ENCODE data around the gene TM9SF2. TPM values are rescaled to one million over a fixed set of nuclear protein-coding genes. Genes with fewer than 3 reads are reported as not detected.

TM9SF2 gene
- total RNA-seq, 2 donors from 2014 or later, result 49.8 to 63.6 TPM

DNA sequence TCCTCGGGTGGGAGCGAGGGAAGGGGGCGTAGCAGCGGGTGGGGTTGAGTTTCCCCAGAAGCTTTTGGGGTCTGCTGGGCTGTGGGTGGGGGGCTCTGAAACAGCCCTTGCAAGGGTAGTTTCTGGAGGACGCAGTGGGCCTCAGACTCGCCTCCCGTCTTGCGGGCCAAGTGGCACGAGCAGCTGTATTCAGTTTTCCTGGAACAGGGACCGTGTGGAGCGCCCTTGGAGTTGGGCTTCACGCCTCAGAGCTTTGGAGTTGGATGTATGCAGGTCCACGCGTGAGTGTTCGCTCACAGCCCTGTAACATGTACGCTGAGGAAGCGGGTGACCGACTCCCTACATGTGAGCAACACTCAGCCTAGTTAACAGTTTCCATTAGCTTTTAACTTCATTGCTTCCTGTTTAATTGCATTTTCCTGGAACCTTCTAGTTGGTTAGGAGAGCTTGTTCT lies 603 bp downstream of the TM9SF2 start:
- peak overlapping the region; percentile 79 to 98 (median 88) for H3K27ac ChIP-seq
- WGBS, 2 donors, result 0 to 2% methylated on average over 9 to 18 of the region's 18 CpGs
- no peaks in the 10 kb centered on the region for H3K27me3 ChIP-seq
- DNase-seq (peak; percentile 28 to 45 (median 33)), ATAC-seq (no peak)
- H3K9me3 ChIP-seq, result no peaks in the 10 kb centered on the region
- peak overlapping the region; percentile 64 to 84 for H3K4me3 ChIP-seq
- no peaks in the 10 kb centered on the region for H3K36me3 ChIP-seq (replicated peaks in 1 of 2; ENCODE audit: insufficient read depth in 1 of 2, low read depth in 2 of 2)
- peaks cover 66% of the 10 kb centered on the region for H3K4me1 ChIP-seq
- intact Hi-C loops (cut with DNase I), result no loop called here
- TF ChIP-seq, protein P1, sequence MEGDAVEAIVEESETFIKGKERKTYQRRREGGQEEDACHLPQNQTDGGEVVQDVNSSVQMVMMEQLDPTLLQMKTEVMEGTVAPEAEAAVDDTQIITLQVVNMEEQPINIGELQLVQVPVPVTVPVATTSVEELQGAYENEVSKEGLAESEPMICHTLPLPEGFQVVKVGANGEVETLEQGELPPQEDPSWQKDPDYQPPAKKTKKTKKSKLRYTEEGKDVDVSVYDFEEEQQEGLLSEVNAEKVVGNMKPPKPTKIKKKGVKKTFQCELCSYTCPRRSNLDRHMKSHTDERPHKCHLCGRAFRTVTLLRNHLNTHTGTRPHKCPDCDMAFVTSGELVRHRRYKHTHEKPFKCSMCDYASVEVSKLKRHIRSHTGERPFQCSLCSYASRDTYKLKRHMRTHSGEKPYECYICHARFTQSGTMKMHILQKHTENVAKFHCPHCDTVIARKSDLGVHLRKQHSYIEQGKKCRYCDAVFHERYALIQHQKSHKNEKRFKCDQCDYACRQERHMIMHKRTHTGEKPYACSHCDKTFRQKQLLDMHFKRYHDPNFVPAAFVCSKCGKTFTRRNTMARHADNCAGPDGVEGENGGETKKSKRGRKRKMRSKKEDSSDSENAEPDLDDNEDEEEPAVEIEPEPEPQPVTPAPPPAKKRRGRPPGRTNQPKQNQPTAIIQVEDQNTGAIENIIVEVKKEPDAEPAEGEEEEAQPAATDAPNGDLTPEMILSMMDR (IDR thresholded peaks at IDR 0.05), result no peak
- TF ChIP-seq POLR2A (IDR thresholded peaks at IDR 0.05), result no peak

DNA sequence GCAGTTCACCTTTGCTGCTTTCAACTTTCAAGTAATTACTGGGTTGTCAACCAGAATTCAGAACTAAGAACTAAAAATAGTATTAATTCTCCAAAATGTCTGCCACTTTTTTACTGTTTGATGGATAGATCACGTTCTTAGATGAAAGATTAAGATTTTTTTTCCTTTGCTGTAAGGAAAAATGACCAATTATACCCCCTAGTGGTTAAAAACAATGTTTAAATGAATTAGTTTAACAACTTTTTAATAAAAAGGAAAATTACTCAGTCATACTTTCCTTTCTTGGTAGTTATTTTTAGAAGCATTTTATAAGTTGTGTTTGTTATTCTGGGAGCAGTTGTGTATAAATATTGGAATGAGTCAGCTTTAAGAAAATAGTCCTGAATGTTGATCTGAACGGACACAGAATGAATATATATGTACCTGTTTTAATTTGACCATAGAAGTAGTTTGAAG lies 4.6 kb downstream of the TM9SF2 start:
- Histone ChIP-seq H3K4me3 (no peak overlapping the region), H3K9me3 (peaks cover 0 to 6% (median 0%) of the 10 kb centered on the region in 3 donors), H3K36me3 (replicated peaks in 1 of 2; ENCODE audit: insufficient read depth in 1 of 2, low read depth in 2 of 2) (no peaks in the 10 kb centered on the region), H3K4me1 (peaks cover 50% of the 10 kb centered on the region), H3K27me3 (no peaks in the 10 kb centered on the region), H3K27ac (no peak overlapping the region)
- ATAC-seq (no peak), DNase-seq (no peak)
- intact Hi-C loops (cut with DNase I), result no loop called here
- WGBS, 2 donors, result 19 to 20% methylated on average over 2 of the region's 2 CpGs
- TF ChIP-seq, protein P1 (IDR thresholded peaks at IDR 0.05), result peak in 5 of 7 experiments; percentile 10 to 31 (median 22)
- TF ChIP-seq POLR2A (IDR thresholded peaks at IDR 0.05), result no peak

DNA sequence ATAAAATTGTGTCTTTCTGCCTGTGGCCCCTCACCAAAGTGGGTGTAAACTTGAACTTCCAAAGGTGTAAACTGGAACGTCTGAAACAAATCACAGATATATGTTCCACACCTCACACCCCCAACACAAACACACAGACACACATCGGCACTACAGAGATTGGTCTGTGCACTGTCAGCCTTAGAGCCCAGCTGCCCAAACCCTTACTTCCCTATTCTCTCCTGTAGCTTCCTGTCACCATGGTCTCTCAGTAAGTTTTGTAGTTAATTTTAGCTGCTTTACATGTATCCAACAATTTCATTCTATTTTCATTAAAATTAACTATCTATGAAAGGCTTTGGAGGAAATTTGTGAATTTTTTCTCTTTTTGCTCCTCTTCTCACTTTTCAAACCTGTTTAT lies 5.4 kb downstream of the TM9SF2 start:
- no peak overlapping the region for H3K27ac ChIP-seq
- no peak for ATAC-seq
- TF ChIP-seq, protein P1 (IDR thresholded peaks at IDR 0.05), result no peak
- TF ChIP-seq POLR2A (IDR thresholded peaks at IDR 0.05), result no peak
- WGBS, 2 donors, result 4 to 20% methylated on average over 2 of the region's 2 CpGs
- DNase-seq, result no peak
- peaks cover 51% of the 10 kb centered on the region for H3K4me1 ChIP-seq
- H3K27me3 ChIP-seq, result no peaks in the 10 kb centered on the region
- intact Hi-C loops (cut with DNase I), result no loop called here
- no peaks in the 10 kb centered on the region for H3K36me3 ChIP-seq (replicated peaks in 1 of 2; ENCODE audit: insufficient read depth in 1 of 2, low read depth in 2 of 2)
- H3K9me3 ChIP-seq, result peaks cover 0 to 6% (median 0%) of the 10 kb centered on the region in 3 donors
- H3K4me3 ChIP-seq, result no peak overlapping the region

DNA sequence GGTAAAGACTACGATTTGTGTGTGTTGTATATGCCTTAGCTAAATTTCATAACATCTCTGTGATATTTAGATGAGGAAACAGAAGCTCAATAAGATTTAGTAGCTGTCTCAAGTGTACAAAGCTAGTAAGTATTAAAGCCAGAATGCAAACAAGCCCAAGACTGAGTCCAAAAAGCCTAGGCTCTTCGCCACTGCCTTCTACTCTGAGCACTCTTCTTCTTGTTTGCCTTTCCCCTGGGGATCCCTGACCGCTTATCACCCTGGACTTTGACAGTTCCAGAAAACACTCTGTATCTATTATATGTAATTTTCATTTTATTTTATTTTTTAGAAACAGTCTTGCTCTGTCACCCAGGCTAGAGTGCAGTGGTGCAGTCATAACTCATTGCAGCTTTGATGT lies 5.8 kb downstream of the TM9SF2 start:
- Histone ChIP-seq H3K4me3 (no peak overlapping the region), H3K4me1 (peaks cover 55% of the 10 kb centered on the region), H3K36me3 (replicated peaks in 1 of 2; ENCODE audit: insufficient read depth in 1 of 2, low read depth in 2 of 2) (no peaks in the 10 kb centered on the region), H3K9me3 (peaks cover 0 to 6% (median 0%) of the 10 kb centered on the region in 3 donors), H3K27me3 (no peaks in the 10 kb centered on the region), H3K27ac (no peak overlapping the region)
- intact Hi-C loops (cut with DNase I), result no loop called here
- no peak for ATAC-seq
- WGBS, 2 donors, result 42 to 66% methylated on average over 3 of the region's 3 CpGs
- no peak for DNase-seq
- TF ChIP-seq, protein P1 (IDR thresholded peaks at IDR 0.05), result no peak
- no peak for TF ChIP-seq POLR2A (IDR thresholded peaks at IDR 0.05)

DNA sequence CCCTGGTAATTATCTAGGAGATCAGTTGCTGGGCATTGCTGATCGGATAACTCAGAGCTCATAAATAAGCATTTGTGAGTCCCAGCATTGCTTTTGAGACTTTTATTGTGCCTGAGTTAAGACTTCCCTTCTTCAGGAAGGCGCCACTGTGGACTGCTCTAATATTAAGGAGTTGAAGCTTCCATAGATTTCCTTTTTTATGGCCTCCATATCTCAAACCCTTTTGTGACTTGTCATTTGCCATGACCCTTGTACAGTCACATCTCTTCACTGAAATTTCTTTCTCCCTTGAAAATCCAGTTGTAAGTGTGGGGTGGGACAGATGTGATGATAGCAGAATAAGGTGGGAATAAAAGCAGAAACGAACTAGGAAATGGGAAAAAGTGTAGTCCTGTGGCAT lies 6.3 kb downstream of the TM9SF2 start:
- H3K4me3 ChIP-seq, result no peak overlapping the region
- no peaks in the 10 kb centered on the region for H3K27me3 ChIP-seq
- peaks cover 55% of the 10 kb centered on the region for H3K4me1 ChIP-seq
- H3K27ac ChIP-seq, result no peak overlapping the region
- no peak for DNase-seq
- intact Hi-C loops (cut with DNase I), result no loop called here
- H3K9me3 ChIP-seq, result peaks cover 0 to 6% (median 0%) of the 10 kb centered on the region in 3 donors
- 80 to 88% methylated on average over 3 of the region's 3 CpGs for WGBS, 2 donors
- ATAC-seq, result no peak
- H3K36me3 ChIP-seq (replicated peaks in 1 of 2; ENCODE audit: insufficient read depth in 1 of 2, low read depth in 2 of 2), result no peaks in the 10 kb centered on the region
- TF ChIP-seq POLR2A (IDR thresholded peaks at IDR 0.05), result no peak
- TF ChIP-seq, protein P1 (IDR thresholded peaks at IDR 0.05), result no peak
